H4 (cell line): ENCODE results near the gene PLPP3. TPM values are rescaled to one million over a fixed set of nuclear protein-coding genes. Genes with fewer than 3 reads are reported as not detected.

Source experiments
- DNase-seq: peaks from one replicate; pipeline ENCODE4 v3.0.0-alpha.2; 2015; ENCODE audit warnings: low spot score
- total RNA-seq: library from RNA; depleted of rRNA; stranded (reverse); fragments of >200 nt; shearing (Covaris generic); gene quantifications from 2 replicates; pipeline ENCODE4 v1.2.3, GENCODE V29; 2014

Gene PLPP3
- total RNA-seq, 1 experiment from 2014 or later, result 7.9 TPM

GRCh38 chr1:56547977-56548376 lies 31.4 kb downstream of the PLPP3 start:
- DNase-seq, result no peak

- DNase-seq, result no peak
These were observed 31.9 kb downstream of the PLPP3 start for GRCh38 chr1:56547473-56547872.

- no peak for DNase-seq
These were observed 33.7 kb downstream of the PLPP3 start for GRCh38 chr1:56545711-56546110.

- DNase-seq, result no peak
These were observed 35.4 kb downstream of the PLPP3 start for GRCh38 chr1:56543783-56544612.

- DNase-seq, result no peak
These were observed 36.7 kb downstream of the PLPP3 start for GRCh38 chr1:56542651-56543050.

- no peak for DNase-seq
These were observed 38.0 kb downstream of the PLPP3 start for GRCh38 chr1:56541408-56541807.

- peak; percentile 69 for DNase-seq
These were observed 38.9 kb downstream of the PLPP3 start for GRCh38 chr1:56540467-56540866.

GRCh38 chr1:56539520-56539931 lies 39.8 kb downstream of the PLPP3 start:
- no peak for DNase-seq

GRCh38 chr1:56538532-56538931 lies 40.8 kb downstream of the PLPP3 start:
- DNase-seq, result no peak

GRCh38 chr1:56537660-56538059 lies 41.7 kb downstream of the PLPP3 start:
- no peak for DNase-seq

- no peak for DNase-seq
These were observed 43.4 kb downstream of the PLPP3 start for GRCh38 chr1:56535939-56536338.

- no peak for DNase-seq
These were observed 44.0 kb downstream of the PLPP3 start for GRCh38 chr1:56535362-56535761.

- no peak for DNase-seq
These were observed 45.2 kb downstream of the PLPP3 start for GRCh38 chr1:56534130-56534651.

- no peak for DNase-seq
These were observed 45.7 kb downstream of the PLPP3 start for GRCh38 chr1:56533621-56534020.

- DNase-seq, result no peak
These were observed 46.2 kb downstream of the PLPP3 start for GRCh38 chr1:56533197-56533596.

- no peak for DNase-seq
These were observed 47.0 kb downstream of the PLPP3 start for GRCh38 chr1:56532350-56532683.

GRCh38 chr1:56531624-56532349 lies 47.6 kb downstream of the PLPP3 start:
- no peak for DNase-seq

GRCh38 chr1:56529801-56530200 lies 49.6 kb downstream of the PLPP3 start:
- no peak for DNase-seq

GRCh38 chr1:56527548-56528302 lies 51.6 kb downstream of the PLPP3 start:
- DNase-seq, result no peak

GRCh38 chr1:56526571-56527174 lies 52.7 kb downstream of the PLPP3 start:
- DNase-seq, result no peak

GRCh38 chr1:56525489-56526041 lies 53.8 kb downstream of the PLPP3 start:
- DNase-seq, result no peak

- DNase-seq, result no peak
These were observed 55.1 kb downstream of the PLPP3 start for GRCh38 chr1:56524263-56524662.
